Osteoblast (primary cell): ENCODE results near the gene SLC12A7. TPM values are rescaled to one million over a fixed set of nuclear protein-coding genes. Genes with fewer than 3 reads are reported as not detected.

Experiments used
- DNase-seq: peaks from one replicate; pipeline ENCODE4 v3.0.0; 2011; ENCODE audit warnings: low spot score, mixed read lengths; ENCODE audit not compliant: insufficient read length; ENCODE audit errors: missing footprints
- H2AFZ ChIP-seq: 2 replicates; pipeline ENCODE4 v1.6.0; 2011; ENCODE audit warnings: mild to moderate bottlenecking, low read length
- H3K27ac ChIP-seq: 2 replicates; pipeline ENCODE4 v1.5.1; 2011; ENCODE audit warnings: mild to moderate bottlenecking, low read depth, low read length, moderate library complexity
- H3K27me3 ChIP-seq: 2 replicates; pipeline ENCODE4 v1.6.0; 2012; ENCODE audit warnings: mild to moderate bottlenecking, control low read depth, inconsistent platforms, low read length, moderate library complexity; ENCODE audit not compliant: insufficient read depth
- H3K36me3 ChIP-seq: 2 replicates; pipeline ENCODE4 v1.5.1; 2011; ENCODE audit warnings: mild to moderate bottlenecking, low read length, control low read depth, moderate library complexity; ENCODE audit not compliant: insufficient read depth
- H3K4me1 ChIP-seq: 2 replicates; pipeline ENCODE4 v1.5.1; 2011; ENCODE audit warnings: mild to moderate bottlenecking, low read length, control low read depth, moderate library complexity; ENCODE audit not compliant: insufficient read depth
- H3K4me2 ChIP-seq: 2 replicates; pipeline ENCODE4 v1.6.0; 2011; ENCODE audit warnings: mild to moderate bottlenecking, low read length; ENCODE audit not compliant: insufficient read depth
- H3K4me3 ChIP-seq: fragments of 200-600 bp; sonication (generic); 3 replicates; pipeline ENCODE4 v1.5.1; 2012; ENCODE audit warnings: mild to moderate bottlenecking, low read length, inconsistent platforms; ENCODE audit not compliant: insufficient read depth
- H3K79me2 ChIP-seq: 2 replicates; pipeline ENCODE4 v1.6.0; 2012; ENCODE audit warnings: mild to moderate bottlenecking, low read length, control low read depth, inconsistent platforms; ENCODE audit not compliant: insufficient read depth
- H3K9me3 ChIP-seq: 2 replicates; pipeline ENCODE4 v1.5.1; 2011; ENCODE audit warnings: low read depth, low read length, control low read depth
- H4K20me1 ChIP-seq: 2 replicates; pipeline ENCODE4 v1.6.0; 2012; ENCODE audit warnings: mild to moderate bottlenecking, low read length, control low read depth; ENCODE audit not compliant: insufficient read depth
- CTCF ChIP-seq: IDR thresholded peaks from 2 replicates; pipeline ENCODE4 v1.5.1; 2011; ENCODE audit warnings: mild to moderate bottlenecking, low read depth, low read length, moderate library complexity; ENCODE audit errors: extremely low read depth
- total RNA-seq: library from RNA; depleted of rRNA; stranded (reverse); fragments of >200 nt; gene quantifications from 2 replicates; pipeline ENCODE4 v1.2.3, GENCODE V29; 2012

The SLC12A7 gene
- total RNA-seq, 1 donor: 6.9 TPM

- no peak for DNase-seq
- Histone ChIP-seq H3K4me1 (no peaks in the 10 kb centered on the region), H3K4me3 (no peak overlapping the region), H3K79me2 (no peaks in the 10 kb centered on the region), H4K20me1 (no peaks in the 10 kb centered on the region), H3K4me2 (no peak overlapping the region), H3K27me3 (no peaks in the 10 kb centered on the region), H3K9me3 (no peaks in the 10 kb centered on the region), H3K36me3 (no peaks in the 10 kb centered on the region), H3K27ac (no peak overlapping the region), H2AFZ (no peak overlapping the region)
- no peak for TF ChIP-seq CTCF
Measured at GRCh38 chr5:1079961-1080360, 31.9 kb downstream of the SLC12A7 start.

- H3K4me1 ChIP-seq: no peaks in the 10 kb centered on the region
- H2AFZ ChIP-seq: no peak overlapping the region
- no peak for DNase-seq
- H3K4me2 ChIP-seq: no peak overlapping the region
- H3K36me3 ChIP-seq: no peaks in the 10 kb centered on the region
- H3K4me3 ChIP-seq: no peak overlapping the region
- H3K27me3 ChIP-seq: no peaks in the 10 kb centered on the region
- no peaks in the 10 kb centered on the region for H3K79me2 ChIP-seq
- H4K20me1 ChIP-seq: no peaks in the 10 kb centered on the region
- H3K27ac ChIP-seq: no peak overlapping the region
- no peaks in the 10 kb centered on the region for H3K9me3 ChIP-seq
- no peak for TF ChIP-seq CTCF
Measured at GRCh38 chr5:1079486-1079885, 32.4 kb downstream of the SLC12A7 start.

- H3K4me2 ChIP-seq: no peak overlapping the region
- H3K4me3 ChIP-seq: no peak overlapping the region
- no peak for TF ChIP-seq CTCF
- H3K9me3 ChIP-seq: no peaks in the 10 kb centered on the region
- no peak overlapping the region for H3K27ac ChIP-seq
- no peaks in the 10 kb centered on the region for H3K79me2 ChIP-seq
- DNase-seq: no peak
- no peaks in the 10 kb centered on the region for H3K4me1 ChIP-seq
- no peaks in the 10 kb centered on the region for H3K36me3 ChIP-seq
- H3K27me3 ChIP-seq: no peaks in the 10 kb centered on the region
- no peak overlapping the region for H2AFZ ChIP-seq
- no peaks in the 10 kb centered on the region for H4K20me1 ChIP-seq
Measured at GRCh38 chr5:1078851-1079250, 33.0 kb downstream of the SLC12A7 start.

- Histone ChIP-seq H3K36me3 (no peaks in the 10 kb centered on the region), H3K27ac (no peak overlapping the region), H3K27me3 (no peaks in the 10 kb centered on the region), H3K79me2 (no peaks in the 10 kb centered on the region), H3K4me2 (no peak overlapping the region), H2AFZ (no peak overlapping the region), H4K20me1 (no peaks in the 10 kb centered on the region), H3K4me1 (no peaks in the 10 kb centered on the region), H3K9me3 (no peaks in the 10 kb centered on the region), H3K4me3 (no peak overlapping the region)
- TF ChIP-seq CTCF: no peak
- no peak for DNase-seq
Measured at GRCh38 chr5:1078206-1078605, 33.7 kb downstream of the SLC12A7 start.
